Activated B cell treated with CpG ODN at 0.5 μM for 24 hours (primary cell): ENCODE results near the gene ZDHHC14. TPM values are rescaled to one million over a fixed set of nuclear protein-coding genes. Genes with fewer than 3 reads are reported as not detected.
A peak's percentile ranks its signal among the peaks of the same experiment; 100 is the strongest.

ENCODE experiments used
- ATAC-seq: fragments of 200-7000 bp; cut with Tn5 transposase; one replicate; pipeline ENCODE4 v1.10.0; 2021; ENCODE audit warnings: low read depth, mild to moderate bottlenecking, moderate library complexity
- CTCF ChIA-PET: fragments of 350-600 bp; sonication (Branson Sonifier 250); formaldehyde crosslinking; loops from one replicate; lab custom pipeline; 2021; ENCODE audit warnings: antibody characterized with exemption; lab: Charles Lee
- POLR2A ChIA-PET: fragments of 350-600 bp; sonication (Branson Sonifier 250); formaldehyde crosslinking; loops from one replicate; lab custom pipeline; 2021; ENCODE audit warnings: antibody characterized with exemption; lab: Charles Lee
- DNase-seq: peaks from one replicate; pipeline ENCODE4 v3.0.0; 2022
- H3K27ac Mint-ChIP-seq: one replicate; pipeline ENCODE4 v1.8.0; 2020; ENCODE audit warnings: mixed read lengths
- H3K27me3 Mint-ChIP-seq: one replicate; pipeline ENCODE4 v1.8.0; 2021; ENCODE audit warnings: mixed read lengths
- H3K36me3 Mint-ChIP-seq: one replicate; pipeline ENCODE4 v1.8.0; 2021; ENCODE audit warnings: low read depth, mixed read lengths
- H3K4me1 Mint-ChIP-seq: one replicate; pipeline ENCODE4 v1.8.0; 2021; ENCODE audit warnings: mixed read lengths
- H3K4me3 Mint-ChIP-seq: one replicate; pipeline ENCODE4 v1.8.0; 2020; ENCODE audit warnings: mild to moderate bottlenecking, mixed read lengths
- H3K9me3 Mint-ChIP-seq: one replicate; pipeline ENCODE4 v1.8.0; 2020; ENCODE audit warnings: mixed read lengths
- intact Hi-C: fragments of 100-400 bp; cut with micrococcal nuclease; formaldehyde crosslinking; loops from one replicate; pipeline ENCODE4 v1.15.1; 2024
- total RNA-seq: library from RNA; stranded (reverse); gene quantifications from 2 replicates; pipeline ENCODE4 v1.2.3, GENCODE V29; 2022
- TF ChIP-seq, protein P1 (sequence below): fragments of 200-600 bp; IDR thresholded peaks from one replicate; pipeline ENCODE4 v1.8.0; 2022; ENCODE audit warnings: antibody characterized with exemption, mild to moderate bottlenecking

ZDHHC14 gene
- total RNA-seq, 1 donor from 2014 or later = 25.3 TPM

DNA sequence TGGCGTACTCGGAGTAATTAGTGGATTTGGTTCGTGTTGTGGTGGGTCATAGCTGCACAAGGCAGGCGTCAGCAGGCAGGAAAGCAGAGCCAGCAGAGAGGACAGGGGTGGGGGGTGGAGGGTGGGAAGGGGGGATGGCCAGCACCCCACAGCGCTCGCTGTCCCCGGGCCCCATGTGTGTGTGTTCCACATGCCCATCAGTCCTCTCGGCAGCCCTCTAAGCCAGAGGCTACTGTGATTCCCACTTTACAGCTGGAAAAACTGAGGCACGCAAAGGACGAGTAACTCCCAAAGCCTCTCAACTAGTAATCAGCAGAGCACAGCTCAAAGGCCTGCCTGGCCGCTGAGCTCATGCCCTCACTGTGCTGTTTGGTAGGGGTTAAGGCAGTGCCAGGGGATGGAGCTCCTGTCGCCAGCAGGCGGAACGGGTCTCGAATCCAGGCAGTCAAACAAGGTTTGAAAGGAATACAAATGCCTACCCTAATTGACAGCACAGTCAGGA, 175.2 kb downstream of the ZDHHC14 start:
- no peaks in the 10 kb centered on the region for H3K9me3 Mint-ChIP-seq
- TF ChIP-seq, protein P1, sequence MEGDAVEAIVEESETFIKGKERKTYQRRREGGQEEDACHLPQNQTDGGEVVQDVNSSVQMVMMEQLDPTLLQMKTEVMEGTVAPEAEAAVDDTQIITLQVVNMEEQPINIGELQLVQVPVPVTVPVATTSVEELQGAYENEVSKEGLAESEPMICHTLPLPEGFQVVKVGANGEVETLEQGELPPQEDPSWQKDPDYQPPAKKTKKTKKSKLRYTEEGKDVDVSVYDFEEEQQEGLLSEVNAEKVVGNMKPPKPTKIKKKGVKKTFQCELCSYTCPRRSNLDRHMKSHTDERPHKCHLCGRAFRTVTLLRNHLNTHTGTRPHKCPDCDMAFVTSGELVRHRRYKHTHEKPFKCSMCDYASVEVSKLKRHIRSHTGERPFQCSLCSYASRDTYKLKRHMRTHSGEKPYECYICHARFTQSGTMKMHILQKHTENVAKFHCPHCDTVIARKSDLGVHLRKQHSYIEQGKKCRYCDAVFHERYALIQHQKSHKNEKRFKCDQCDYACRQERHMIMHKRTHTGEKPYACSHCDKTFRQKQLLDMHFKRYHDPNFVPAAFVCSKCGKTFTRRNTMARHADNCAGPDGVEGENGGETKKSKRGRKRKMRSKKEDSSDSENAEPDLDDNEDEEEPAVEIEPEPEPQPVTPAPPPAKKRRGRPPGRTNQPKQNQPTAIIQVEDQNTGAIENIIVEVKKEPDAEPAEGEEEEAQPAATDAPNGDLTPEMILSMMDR = no peak

DNA sequence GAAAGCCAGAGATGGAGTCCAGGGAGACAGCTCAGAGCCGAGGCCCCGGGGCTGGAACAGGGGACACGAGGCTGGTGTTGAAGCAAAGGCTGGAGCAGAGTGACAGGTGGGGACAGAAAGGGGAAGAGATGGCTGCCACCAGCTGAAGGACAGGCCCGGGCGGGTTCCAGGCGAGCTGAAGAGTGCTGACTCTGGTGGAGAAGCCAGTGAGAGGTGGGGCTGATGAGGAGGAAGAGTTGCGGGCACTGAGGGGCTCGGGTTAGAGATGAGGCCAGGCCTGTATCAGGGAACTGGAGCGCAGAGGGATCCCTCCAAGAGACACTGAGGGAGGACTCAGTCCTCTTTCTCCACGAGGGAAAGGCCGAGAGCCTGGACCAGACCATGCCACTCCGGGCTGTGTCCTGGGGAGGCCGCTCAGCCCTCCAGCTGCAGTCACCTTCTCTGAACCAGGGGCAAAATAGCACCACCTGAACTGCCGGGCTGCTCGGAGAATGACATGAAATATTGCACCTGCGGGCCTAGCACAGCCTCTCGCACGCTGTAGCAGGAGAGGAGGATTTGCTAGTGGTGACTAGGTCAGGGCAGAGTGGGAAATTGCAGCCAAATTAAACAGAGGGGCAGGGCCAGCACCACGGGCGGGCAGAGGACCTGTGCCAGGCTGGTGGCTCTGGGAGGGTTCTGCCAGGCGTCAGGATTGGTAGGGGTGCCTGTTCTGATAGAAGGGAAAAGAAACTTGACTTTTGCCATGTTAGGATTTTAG, 175.9 kb downstream of the ZDHHC14 start:
- DNase-seq (peak; percentile 33), ATAC-seq (peak; percentile 32)
- H3K27ac Mint-ChIP-seq = peak overlapping the region; percentile 94
- peak overlapping the region; percentile 73 for H3K4me3 Mint-ChIP-seq
- intact Hi-C loops = loop anchor here (2.0 kb wide), 1 partner anchor 18 kb away; no protein-coding TSS in a partner anchor
- H3K9me3 Mint-ChIP-seq = no peaks in the 10 kb centered on the region
- CTCF ChIA-PET = interaction anchor here (0.8 kb wide), 2 partner anchors 11 to 109 kb away, joined by 3 to 4 read pairs; no protein-coding TSS in a partner anchor
- no peaks in the 10 kb centered on the region for H3K36me3 Mint-ChIP-seq
- TF ChIP-seq, protein P1 = no peak
- peaks cover 81% of the 10 kb centered on the region for H3K4me1 Mint-ChIP-seq
- POLR2A ChIA-PET = interaction anchor here (0.5 to 2.8 kb wide), 17 partner anchors 8 to 1456 kb away, joined by 3 to 18 read pairs (median 3); no protein-coding TSS in a partner anchor
- no peaks in the 10 kb centered on the region for H3K27me3 Mint-ChIP-seq

More for the DNA sequence above, 175.2 kb downstream of the ZDHHC14 start:
- CTCF ChIA-PET = interaction anchor here (0.8 kb wide), 1 partner anchor 110 kb away, joined by 3 read pairs; no protein-coding TSS in a partner anchor
- Mint-ChIP-seq H3K36me3 (no peaks in the 10 kb centered on the region), H3K27ac (peak overlapping the region; percentile 94), H3K27me3 (no peaks in the 10 kb centered on the region), H3K4me1 (peaks cover 80% of the 10 kb centered on the region), H3K4me3 (peak overlapping the region; percentile 73)
- ATAC-seq = no peak
- POLR2A ChIA-PET = interaction anchor here (0.6 to 2.8 kb wide), 10 partner anchors 11 to 1286 kb away, joined by 3 to 18 read pairs (median 4); no protein-coding TSS in a partner anchor
- intact Hi-C loops = loop anchor here (2.0 kb wide), 1 partner anchor 17 kb away; no protein-coding TSS in a partner anchor
- DNase-seq = no peak

GRCh38 chr6:157557559-157557958, 176.6 kb downstream of the ZDHHC14 start:
- Mint-ChIP-seq H3K9me3 (no peaks in the 10 kb centered on the region), H3K27me3 (no peaks in the 10 kb centered on the region), H3K27ac (peak overlapping the region; percentile 94), H3K4me3 (peak overlapping the region; percentile 73), H3K36me3 (no peaks in the 10 kb centered on the region), H3K4me1 (peaks cover 83% of the 10 kb centered on the region)
- CTCF ChIA-PET = interaction anchor here (0.8 kb wide), 1 partner anchor 10 kb away, joined by 4 read pairs; no protein-coding TSS in a partner anchor
- intact Hi-C loops = loop anchor here (2.0 kb wide), 1 partner anchor 19 kb away; no protein-coding TSS in a partner anchor
- peak; percentile 29 for ATAC-seq
- TF ChIP-seq, protein P1 = no peak
- no peak for DNase-seq
- POLR2A ChIA-PET = interaction anchor here (0.5 to 2.8 kb wide), 14 partner anchors 9 to 1456 kb away, joined by 3 to 18 read pairs (median 4); no protein-coding TSS in a partner anchor

- peaks cover 85% of the 10 kb centered on the region for H3K4me1 Mint-ChIP-seq
- no peaks in the 10 kb centered on the region for H3K27me3 Mint-ChIP-seq
- ChIA-PET CTCF (no interaction called here), POLR2A (interaction anchor here (0.6 to 2.8 kb wide), 8 partner anchors 9 to 98 kb away, joined by 3 to 18 read pairs (median 3); no protein-coding TSS in a partner anchor)
- H3K27ac Mint-ChIP-seq = peak overlapping the region; percentile 94
- TF ChIP-seq, protein P1 = no peak
- ATAC-seq (no peak), DNase-seq (no peak)
- no peaks in the 10 kb centered on the region for H3K9me3 Mint-ChIP-seq
- no peaks in the 10 kb centered on the region for H3K36me3 Mint-ChIP-seq
- intact Hi-C loops = loop anchor here (1.0 kb wide), 1 partner anchor 8 kb away; no protein-coding TSS in a partner anchor
- peak overlapping the region; percentile 20 for H3K4me3 Mint-ChIP-seq
Observed at GRCh38 chr6:157558049-157558448, 177.1 kb downstream of the ZDHHC14 start.
